B cell (primary cell): Measurements from ENCODE around the gene PFKM. TPM values are rescaled to one million over a fixed set of nuclear protein-coding genes. Genes with fewer than 3 reads are reported as not detected.

Experiments
- ATAC-seq: fragments of 200-7000 bp; cut with Tn5 transposase; one replicate; pipeline ENCODE4 v1.10.0; 2021; ENCODE audit warnings: low read depth, mild to moderate bottlenecking, moderate number of reproducible peaks, moderate library complexity
- CTCF ChIA-PET: fragments of 350-600 bp; sonication (Branson Sonifier 250); formaldehyde crosslinking; loops from one replicate; lab custom pipeline; 2021; ENCODE audit warnings: antibody characterized with exemption, inconsistent platforms; lab: Charles Lee
- POLR2A ChIA-PET: fragments of 350-600 bp; sonication (Branson Sonifier 250); formaldehyde crosslinking; loops from one replicate; lab custom pipeline; 2021; ENCODE audit warnings: antibody characterized with exemption; lab: Charles Lee
- DNase-seq: peaks from one replicate; pipeline ENCODE4 v3.0.0; 2013
- H2AFZ ChIP-seq: 2 replicates; pipeline ENCODE4 v1.6.1; 2012; ENCODE audit warnings: mild to moderate bottlenecking, low read depth, low read length; ENCODE audit not compliant: insufficient read depth, poor library complexity, severe bottlenecking
- H3K27ac ChIP-seq, 2 donors: 1 replicate in 1 of 2; 2 replicates in 1 of 2; pipeline ENCODE4 v1.5.1; 2012 to 2013; ENCODE audit warnings: low read length in 2 of 2, mild to moderate bottlenecking in 2 of 2, moderate library complexity in 1 of 2
- H3K27me3 ChIP-seq, 4 experiments: fragments of 200-600 bp in 1 of 4; sonication (generic) in 1 of 4; replicated peaks in 1 of 4; 1 replicate in 2 of 4; 2 replicates in 2 of 4; pipeline versions ENCODE4 v1.6.1 to v1.7.0; 2013 to 2016; ENCODE audit warnings: low read length in 3 of 4, mild to moderate bottlenecking in 2 of 4, mixed read lengths in 1 of 4, moderate library complexity in 1 of 4; ENCODE audit not compliant: insufficient read depth in 4 of 4, control insufficient read depth in 3 of 4; ENCODE audit errors: control extremely low read depth in 1 of 4
- H3K36me3 ChIP-seq, 2 experiments: replicated peaks in 1 of 2; 1 replicate in 1 of 2; 2 replicates in 1 of 2; pipeline versions ENCODE4 v1.6.1 to v1.7.1; 2013; ENCODE audit warnings: low read length in 1 of 2; ENCODE audit not compliant: insufficient read depth in 2 of 2, control insufficient read depth in 1 of 2; ENCODE audit errors: control extremely low read depth in 1 of 2, extremely low read depth in 1 of 2
- H3K4me1 ChIP-seq, 2 donors: fragments of 200-600 bp in 1 of 2; sonication (generic) in 1 of 2; 1 replicate in 1 of 2; 2 replicates in 1 of 2; pipeline versions ENCODE4 v1.5.1 to v1.6.1; 2013 to 2017; ENCODE audit warnings: low read length in 2 of 2; ENCODE audit not compliant: control insufficient read depth in 2 of 2, insufficient read depth in 2 of 2
- H3K4me2 ChIP-seq: replicated peaks from 2 replicates; pipeline ENCODE3; 2012; ENCODE audit warnings: mild to moderate bottlenecking, low read depth, low read length; ENCODE audit not compliant: poor library complexity, severe bottlenecking
- H3K4me3 ChIP-seq, 5 experiments: fragments of 200-600 bp in 1 of 5; sonication (generic) in 1 of 5; 1 replicate in 3 of 5; 2 replicates in 2 of 5; pipeline versions ENCODE4 v1.5.1 to v1.7.0; 2011 to 2016; ENCODE audit warnings: low read length in 4 of 5, mild to moderate bottlenecking in 4 of 5, low read depth in 2 of 5, control low read depth in 1 of 5, moderate library complexity in 1 of 5; ENCODE audit not compliant: insufficient read depth in 1 of 5; ENCODE audit errors: control extremely low read depth in 1 of 5, extremely low read depth in 1 of 5
- H3K79me2 ChIP-seq: fragments of 200-600 bp; sonication (generic); one replicate; pipeline ENCODE4 v1.6.0; 2016; ENCODE audit warnings: low read length; ENCODE audit not compliant: control insufficient read depth, insufficient read depth
- H3K9ac ChIP-seq: fragments of 200-600 bp; sonication (generic); 2 replicates; pipeline ENCODE4 v1.6.1; 2017; ENCODE audit warnings: mild to moderate bottlenecking, low read length, moderate library complexity
- H3K9me3 ChIP-seq, 3 donors: one replicate each; pipeline versions ENCODE4 v1.6.1 to v1.7.1; 2013; ENCODE audit warnings: low read length in 2 of 3; ENCODE audit not compliant: control insufficient read depth in 2 of 3, insufficient read depth in 1 of 3; ENCODE audit errors: control extremely low read depth in 1 of 3
- H4K20me1 ChIP-seq: 2 replicates; pipeline ENCODE4 v1.6.0; 2012; ENCODE audit warnings: mild to moderate bottlenecking, low read length; ENCODE audit not compliant: insufficient read depth, control insufficient read depth, poor library complexity, severe bottlenecking
- H3K27ac Mint-ChIP-seq: one replicate; pipeline ENCODE4 v1.8.0; 2021; ENCODE audit warnings: mixed read lengths
- H3K27me3 Mint-ChIP-seq: one replicate; pipeline ENCODE4 v1.8.0; 2021; ENCODE audit warnings: mixed read lengths
- H3K4me1 Mint-ChIP-seq: one replicate; pipeline ENCODE4 v1.8.0; 2021; ENCODE audit warnings: mixed read lengths
- H3K4me3 Mint-ChIP-seq: one replicate; pipeline ENCODE4 v1.8.0; 2021; ENCODE audit warnings: mixed read lengths
- H3K9me3 Mint-ChIP-seq: one replicate; pipeline ENCODE4 v1.8.0; 2022; ENCODE audit warnings: mixed read lengths; ENCODE audit not compliant: insufficient read depth
- EZH2 ChIP-seq: IDR thresholded peaks from 2 replicates; pipeline ENCODE4 v1.6.1; 2012; ENCODE audit warnings: borderline replicate concordance, low read depth, mild to moderate bottlenecking, moderate library complexity, low read length; ENCODE audit not compliant: insufficient read depth, poor library complexity, severe bottlenecking
- WGBS: methylation state at CpG from one replicate; pipeline ENCODE4 v1.1.5; 2013; ENCODE audit warnings: missing lambda C conversion rate; ENCODE audit not compliant: insufficient coverage; 5-methylcytosine and 5-hydroxymethylcytosine counted together
- intact Hi-C: fragments of 100-400 bp; cut with micrococcal nuclease; formaldehyde crosslinking; loops from one replicate; pipeline ENCODE4 v1.10.0; 2022
- polyA plus RNA-seq: library from polyadenylated mRNA; depleted of rRNA; stranded (reverse); fragments of >200 nt; gene quantifications from 2 replicates; pipeline ENCODE4 v1.2.3, GENCODE V29; 2012
- total RNA-seq, 2 donors: library from RNA; stranded (reverse); fragments of 120-200 nt in 1 of 2; gene quantifications; 1 replicate in 1 of 2; 2 replicates in 1 of 2; pipeline versions ENCODE4 v1.2.3 to v1.2.4, GENCODE V29; 2013 to 2022
- TF ChIP-seq, protein P1 (sequence below): fragments of 200-600 bp; IDR thresholded peaks from one replicate; pipeline ENCODE4 v1.8.0; 2022; ENCODE audit warnings: antibody characterized with exemption, mild to moderate bottlenecking

PFKM gene
- total and polyA plus RNA-seq, 2 donors (not counting 1 experiment from before 2014, with no cell fraction given), result 20.3 to 43.0 TPM

DNA sequence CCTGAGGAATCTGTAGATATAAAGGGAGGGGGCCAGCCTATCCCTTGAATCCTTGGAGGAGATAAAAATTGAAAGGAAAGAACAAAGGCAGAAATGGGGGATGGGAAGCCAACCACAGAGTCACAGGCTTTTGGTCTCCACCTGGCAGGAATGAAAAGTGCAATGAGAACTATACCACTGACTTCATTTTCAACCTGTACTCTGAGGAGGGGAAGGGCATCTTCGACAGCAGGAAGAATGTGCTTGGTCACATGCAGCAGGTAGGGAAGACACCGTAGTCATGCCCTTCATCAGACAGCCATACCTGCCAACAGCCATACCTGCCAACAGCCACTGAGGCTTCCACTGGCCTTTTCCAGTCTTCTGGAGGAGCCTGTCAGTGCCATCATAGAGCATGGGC is 24.7 kb downstream of the PFKM start:
- H3K27me3 ChIP-seq, result no peaks in the 10 kb centered on the region
- Mint-ChIP-seq H3K27ac (no peak overlapping the region), H3K9me3 (no peaks in the 10 kb centered on the region), H3K4me3 (no peak overlapping the region), H3K4me1 (no peaks in the 10 kb centered on the region), H3K27me3 (no peaks in the 10 kb centered on the region)
- H3K9ac ChIP-seq, result no peak overlapping the region
- H3K36me3 ChIP-seq, result peaks cover 0 to 77% of the 10 kb centered on the region in 2 experiments
- no peaks in the 10 kb centered on the region for H3K9me3 ChIP-seq
- intact Hi-C loops, result no loop called here
- H2AFZ ChIP-seq, result no peak overlapping the region
- H3K27ac ChIP-seq, result no peak overlapping the region
- CTCF ChIA-PET, result no interaction called here
- no peak overlapping the region for H3K4me2 ChIP-seq
- no peaks in the 10 kb centered on the region for H3K79me2 ChIP-seq
- ATAC-seq (no peak), DNase-seq (no peak)
- POLR2A ChIA-PET, result no interaction called here
- H3K4me1 ChIP-seq, result no peaks in the 10 kb centered on the region
- TF ChIP-seq, protein P1, sequence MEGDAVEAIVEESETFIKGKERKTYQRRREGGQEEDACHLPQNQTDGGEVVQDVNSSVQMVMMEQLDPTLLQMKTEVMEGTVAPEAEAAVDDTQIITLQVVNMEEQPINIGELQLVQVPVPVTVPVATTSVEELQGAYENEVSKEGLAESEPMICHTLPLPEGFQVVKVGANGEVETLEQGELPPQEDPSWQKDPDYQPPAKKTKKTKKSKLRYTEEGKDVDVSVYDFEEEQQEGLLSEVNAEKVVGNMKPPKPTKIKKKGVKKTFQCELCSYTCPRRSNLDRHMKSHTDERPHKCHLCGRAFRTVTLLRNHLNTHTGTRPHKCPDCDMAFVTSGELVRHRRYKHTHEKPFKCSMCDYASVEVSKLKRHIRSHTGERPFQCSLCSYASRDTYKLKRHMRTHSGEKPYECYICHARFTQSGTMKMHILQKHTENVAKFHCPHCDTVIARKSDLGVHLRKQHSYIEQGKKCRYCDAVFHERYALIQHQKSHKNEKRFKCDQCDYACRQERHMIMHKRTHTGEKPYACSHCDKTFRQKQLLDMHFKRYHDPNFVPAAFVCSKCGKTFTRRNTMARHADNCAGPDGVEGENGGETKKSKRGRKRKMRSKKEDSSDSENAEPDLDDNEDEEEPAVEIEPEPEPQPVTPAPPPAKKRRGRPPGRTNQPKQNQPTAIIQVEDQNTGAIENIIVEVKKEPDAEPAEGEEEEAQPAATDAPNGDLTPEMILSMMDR, result no peak
- TF ChIP-seq EZH2, result no peak
- 100% methylated on average over 1 of the region's 2 CpGs for WGBS
- H3K4me3 ChIP-seq, result no peak overlapping the region
- H4K20me1 ChIP-seq, result no peaks in the 10 kb centered on the region

DNA sequence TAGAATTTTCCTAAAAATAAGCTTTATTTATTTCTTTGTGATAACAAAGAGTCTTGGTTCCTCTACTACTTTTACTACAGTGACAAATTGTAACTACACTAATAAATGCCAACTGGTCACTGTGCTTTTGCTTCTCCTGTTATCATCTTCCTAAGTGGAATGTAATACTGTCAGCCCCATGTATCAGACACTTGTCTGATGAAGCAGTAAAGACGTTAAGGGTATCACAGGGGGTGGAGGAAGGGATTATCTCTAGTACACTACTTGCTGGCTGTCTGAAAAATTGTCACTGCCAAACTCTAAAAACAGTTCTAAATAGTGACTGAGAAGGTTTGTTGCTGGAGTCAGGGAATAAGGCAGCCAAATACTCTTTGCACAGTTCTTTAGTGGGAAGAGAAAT is 26.8 kb downstream of the PFKM start:
- Histone ChIP-seq H3K79me2 (no peaks in the 10 kb centered on the region), H3K36me3 (peaks cover under 1 to 84% of the 10 kb centered on the region in 2 experiments), H2AFZ (no peak overlapping the region), H3K27ac (no peak overlapping the region), H3K4me3 (no peak overlapping the region), H4K20me1 (peaks cover 6% of the 10 kb centered on the region), H3K4me1 (no peaks in the 10 kb centered on the region), H3K27me3 (no peaks in the 10 kb centered on the region), H3K9ac (no peak overlapping the region), H3K9me3 (no peaks in the 10 kb centered on the region), H3K4me2 (no peak overlapping the region)
- ATAC-seq (no peak), DNase-seq (no peak)
- ChIA-PET POLR2A (no interaction called here), CTCF (interaction anchor here (1.1 kb wide), 1 partner anchor 22 kb away, joined by 3 read pairs; no protein-coding TSS in a partner anchor)
- Mint-ChIP-seq H3K9me3 (no peaks in the 10 kb centered on the region), H3K4me1 (no peaks in the 10 kb centered on the region), H3K4me3 (no peak overlapping the region), H3K27ac (no peak overlapping the region), H3K27me3 (no peaks in the 10 kb centered on the region)
- intact Hi-C loops, result no loop called here
- WGBS, result no CpG with 5 or more reads among the region's 1 CpG
- TF ChIP-seq EZH2, result no peak
- TF ChIP-seq, protein P1, result no peak
